LNCaP clone FGC (cell line): ENCODE data around the gene MAGI3.
A peak's percentile ranks its signal among the peaks of the same experiment; 100 is the strongest.

Experiments
- DNase-seq: peaks from one replicate; pipeline ENCODE4 v3.0.0-alpha.2; 2011; ENCODE audit warnings: low read depth
- H3K4me3 ChIP-seq: 2 replicates; pipeline ENCODE4 v1.5.1; 2011; ENCODE audit warnings: mild to moderate bottlenecking, low read depth, low read length, control low read depth
- CTCF ChIP-seq: IDR thresholded peaks from 2 replicates; pipeline ENCODE4 v1.5.1; 2012; ENCODE audit warnings: mild to moderate bottlenecking; ENCODE audit not compliant: control insufficient read depth, insufficient read depth; ENCODE audit errors: extremely low read depth

MAGI3 gene

GRCh38 chr1:113389953-113390834, at the start of gene MAGI3:
MAGI3 (plus strand) TSS chr1:113390515; CDS start chr1:113391034, 519 bp downstream.
- no peak for TF ChIP-seq CTCF
- peak within 1 kb of the TSS; percentile 85 for H3K4me3 ChIP-seq
- peak; percentile 94 for DNase-seq

GRCh38 chr1:113353580-113353979, 36.7 kb upstream of the MAGI3 start:
- DNase-seq, result no peak
- H3K4me3 ChIP-seq, result no peak overlapping the region

GRCh38 chr1:113363935-113364334, 26.4 kb upstream of the MAGI3 start:
- no peak for TF ChIP-seq CTCF
- no peak overlapping the region for H3K4me3 ChIP-seq
- DNase-seq, result no peak

More at GRCh38 chr1:113353580-113353979, 36.7 kb upstream of the MAGI3 start:
- TF ChIP-seq CTCF, result no peak

- no peak for TF ChIP-seq CTCF
- no peak for DNase-seq
- H3K4me3 ChIP-seq, result no peak overlapping the region
Observed at GRCh38 chr1:113369040-113369439, 21.3 kb upstream of the MAGI3 start.

GRCh38 chr1:113369699-113370098, 20.6 kb upstream of the MAGI3 start:
- no peak for DNase-seq
- no peak for TF ChIP-seq CTCF
- H3K4me3 ChIP-seq, result no peak overlapping the region

GRCh38 chr1:113370868-113371267, 19.4 kb upstream of the MAGI3 start:
- H3K4me3 ChIP-seq, result no peak overlapping the region
- DNase-seq, result no peak
- TF ChIP-seq CTCF, result no peak
